Activated CD4-positive, alpha-beta memory T cell treated with anti-CD3 and anti-CD28 coated beads, Interleukin-2, amount 10 ng/mL, durations not matched to agents 7 days and 5 days (primary cell): ENCODE results near the gene CA6. TPM values are rescaled to one million over a fixed set of nuclear protein-coding genes. Genes with fewer than 3 reads are reported as not detected.
A peak's percentile ranks its signal among the peaks of the same experiment; 100 is the strongest.
"Not testable (repeated sequence)": the region's sequence is repeated elsewhere in the genome, so short reads cannot be mapped to it uniquely, and the experiment has no call there.

Source experiments
- CTCF ChIA-PET: fragments of 350-600 bp; sonication (Branson Sonifier 250); formaldehyde crosslinking; loops from one replicate; lab custom pipeline; 2021; ENCODE audit warnings: antibody characterized with exemption, inconsistent platforms; lab: Charles Lee
- POLR2A ChIA-PET: fragments of 350-600 bp; sonication (Branson Sonifier 250); formaldehyde crosslinking; loops from one replicate; lab custom pipeline; 2021; ENCODE audit warnings: antibody characterized with exemption; lab: Charles Lee
- DNase-seq: peaks from one replicate; pipeline ENCODE4 v3.0.0-alpha.2; 2020
- H3K27ac Mint-ChIP-seq: one replicate; pipeline ENCODE4 v1.8.0; 2021; ENCODE audit warnings: mild to moderate bottlenecking, mixed read lengths
- H3K27me3 Mint-ChIP-seq: one replicate; pipeline ENCODE4 v1.8.0; 2021; ENCODE audit warnings: mixed read lengths
- H3K36me3 Mint-ChIP-seq: one replicate; pipeline ENCODE4 v1.8.0; 2021; ENCODE audit warnings: low read depth, mixed read lengths
- H3K4me1 Mint-ChIP-seq: one replicate; pipeline ENCODE4 v1.8.0; 2021; ENCODE audit warnings: mixed read lengths
- H3K4me3 Mint-ChIP-seq: one replicate; pipeline ENCODE4 v1.8.0; 2021; ENCODE audit warnings: mild to moderate bottlenecking, mixed read lengths
- H3K9me3 Mint-ChIP-seq: one replicate; pipeline ENCODE4 v1.8.0; 2021; ENCODE audit warnings: mixed read lengths
- total RNA-seq, 2 experiments: library from RNA; stranded (reverse); gene quantifications; one replicate each; pipeline ENCODE4 v1.2.3, GENCODE V29; 2021

The CA6 gene
- under 1 TPM in 1 of 2 experiments, not detected in 1; 0.18 TPM for total RNA-seq

DNA sequence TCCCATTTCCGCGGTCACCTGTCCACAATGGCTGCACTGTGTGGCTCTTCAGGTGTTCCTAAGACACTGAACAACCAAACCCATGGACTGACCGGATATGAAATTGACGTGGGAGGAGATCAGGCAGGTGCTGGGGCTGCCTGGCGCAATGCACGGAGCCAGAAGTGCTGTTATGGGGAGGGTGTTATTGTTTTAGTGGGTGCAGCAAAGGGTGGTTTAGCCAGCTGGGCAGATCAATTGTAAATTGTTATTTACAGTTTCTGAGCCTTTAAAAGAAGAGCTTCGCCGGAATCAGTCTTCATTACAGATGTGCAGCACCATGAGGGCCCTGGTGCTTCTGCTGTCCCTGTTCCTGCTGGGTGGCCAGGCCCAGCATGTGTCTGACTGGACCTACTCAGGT, at the start of gene CA6:
CA6 (plus strand) TSS at position 301 of the 400 bp plus-strand sequence; CDS start at position 320, 19 bp downstream.
- Mint-ChIP-seq H3K4me1 (peaks cover 88% of the 10 kb centered on the region), H3K36me3 (peaks cover 3% of the 10 kb centered on the region), H3K9me3 (no peaks in the 10 kb centered on the region), H3K4me3 (peak within 1 kb of the TSS; percentile 13), H3K27me3 (no peaks in the 10 kb centered on the region), H3K27ac (peak within 1 kb of the TSS; percentile 99)
- ChIA-PET POLR2A (interaction anchor here (1.1 to 4.1 kb wide), 8 partner anchors 11 to 83 kb away, joined by 3 to 38 read pairs (median 8); partner anchors contain the start of gene ENO1), CTCF (interaction anchor here (0.5 to 3.3 kb wide), 5 partner anchors 18 to 44 kb away, joined by 3 to 25 read pairs (median 4); no protein-coding TSS in a partner anchor)
- no peak for DNase-seq

GRCh38 chr1:8896775-8897174, 48.9 kb upstream of the CA6 start:
- POLR2A ChIA-PET, result interaction anchor here (1.1 to 5.1 kb wide), 2 partner anchors 18 to 31 kb away, joined by 3 to 106 read pairs; partner anchors contain the start of gene ENO1
- Mint-ChIP-seq H3K4me1 (peaks cover 37% of the 10 kb centered on the region), H3K36me3 (peaks cover 15% of the 10 kb centered on the region)
- DNase-seq, H3K4me3 Mint-ChIP-seq, H3K9me3 Mint-ChIP-seq, CTCF ChIA-PET, H3K27me3 Mint-ChIP-seq, H3K27ac Mint-ChIP-seq: not testable (repeated sequence)

DNA sequence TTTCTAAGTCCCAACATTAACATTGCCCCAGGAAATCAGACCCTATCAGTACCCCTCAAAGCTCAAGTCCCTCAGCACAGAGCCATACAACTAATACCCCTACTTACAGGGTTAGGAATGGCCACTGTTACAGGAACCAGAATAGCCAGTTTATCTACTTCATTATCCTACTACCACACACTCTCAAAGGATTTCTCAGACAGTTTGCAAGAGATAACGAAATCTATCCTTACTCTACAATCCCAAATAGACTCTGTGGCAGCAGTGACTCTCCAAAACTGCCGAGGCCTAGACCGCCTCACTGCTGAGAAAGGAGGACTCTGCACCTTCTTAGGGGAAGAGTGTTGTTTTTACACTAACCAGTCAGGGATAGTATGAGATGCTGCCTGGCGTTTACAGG, 48.2 kb upstream of the CA6 start:
- Mint-ChIP-seq H3K4me1 (peaks cover 40% of the 10 kb centered on the region), H3K36me3 (peaks cover 15% of the 10 kb centered on the region)
- POLR2A ChIA-PET, result interaction anchor here (0.6 to 5.1 kb wide), 4 partner anchors 18 to 61 kb away, joined by 3 to 106 read pairs (median 11); partner anchors contain the start of gene ENO1
- not testable (repeated sequence) for H3K27ac Mint-ChIP-seq, H3K4me3 Mint-ChIP-seq, DNase-seq, H3K27me3 Mint-ChIP-seq, H3K9me3 Mint-ChIP-seq
- CTCF ChIA-PET, result interaction anchor here (2.6 to 4.2 kb wide), 2 partner anchors 18 to 108 kb away, joined by 19 to 22 read pairs; partner anchors contain the start of gene ENO1

- H3K4me1 Mint-ChIP-seq, result peaks cover 44% of the 10 kb centered on the region
- not testable (repeated sequence) for DNase-seq, H3K27me3 Mint-ChIP-seq, H3K4me3 Mint-ChIP-seq, H3K9me3 Mint-ChIP-seq
- POLR2A ChIA-PET, result interaction anchor here (1.1 to 5.1 kb wide), 6 partner anchors 10 to 41 kb away, joined by 3 to 106 read pairs (median 6); partner anchors contain the start of gene ENO1
- peak overlapping the region; percentile 99 for H3K27ac Mint-ChIP-seq
- CTCF ChIA-PET, result interaction anchor here (2.6 to 4.2 kb wide), 2 partner anchors 19 to 107 kb away, joined by 19 to 22 read pairs; partner anchors contain the start of gene ENO1
- H3K36me3 Mint-ChIP-seq, result peaks cover 15% of the 10 kb centered on the region
Observed at GRCh38 chr1:8898418-8898817, 47.2 kb upstream of the CA6 start.

GRCh38 chr1:8899046-8899445, 46.6 kb upstream of the CA6 start:
- Mint-ChIP-seq H3K4me3 (no peak overlapping the region), H3K36me3 (peaks cover 15% of the 10 kb centered on the region), H3K4me1 (peaks cover 48% of the 10 kb centered on the region), H3K27me3 (no peaks in the 10 kb centered on the region), H3K9me3 (peaks cover 3% of the 10 kb centered on the region), H3K27ac (peak overlapping the region; percentile 99)
- no peak for DNase-seq
- ChIA-PET POLR2A (interaction anchor here (0.6 to 5.1 kb wide), 7 partner anchors 9 to 86 kb away, joined by 3 to 106 read pairs (median 5); partner anchors contain the start of gene ENO1), CTCF (interaction anchor here (1.0 to 4.2 kb wide), 5 partner anchors 19 to 106 kb away, joined by 3 to 22 read pairs (median 3); partner anchors contain the start of gene ENO1)

- peaks cover 47% of the 10 kb centered on the region for H3K4me1 Mint-ChIP-seq
- not testable (repeated sequence) for H3K4me3 Mint-ChIP-seq, H3K9me3 Mint-ChIP-seq, DNase-seq, H3K27me3 Mint-ChIP-seq
- H3K27ac Mint-ChIP-seq, result peak overlapping the region; percentile 99
- ChIA-PET CTCF (interaction anchor here (0.9 to 4.2 kb wide), 5 partner anchors 20 to 105 kb away, joined by 3 to 22 read pairs (median 3); no protein-coding TSS in a partner anchor), POLR2A (interaction anchor here (0.7 to 5.1 kb wide), 5 partner anchors 14 to 42 kb away, joined by 3 to 106 read pairs (median 4); partner anchors contain the start of gene ENO1)
- H3K36me3 Mint-ChIP-seq, result peaks cover 15% of the 10 kb centered on the region
Observed at GRCh38 chr1:8900684-8901083, 45.0 kb upstream of the CA6 start.

DNA sequence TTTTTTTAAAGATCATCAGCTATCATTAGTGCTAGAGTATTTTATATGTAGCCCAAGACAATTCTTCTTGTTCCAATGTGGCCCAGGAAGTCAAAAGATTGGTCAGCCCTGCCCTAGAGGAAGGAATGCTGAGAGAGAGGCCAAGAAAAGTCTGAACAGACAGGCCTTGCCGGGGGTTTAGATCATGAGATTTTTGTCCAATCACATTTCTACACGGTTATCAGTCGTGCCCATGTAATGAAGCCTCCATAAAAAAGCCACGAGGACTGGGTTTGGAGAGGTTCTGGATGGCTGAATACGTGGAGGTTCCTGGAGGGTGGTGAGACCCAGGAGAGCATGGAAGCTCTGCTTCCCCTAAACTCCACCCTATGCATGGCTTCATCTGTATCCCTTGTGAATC, 42.9 kb upstream of the CA6 start:
- Mint-ChIP-seq H3K4me1 (peaks cover 53% of the 10 kb centered on the region), H3K27ac (no peak overlapping the region)
- CTCF ChIA-PET, result interaction anchor here (1.0 to 1.3 kb wide), 2 partner anchors 15 to 44 kb away, joined by 3 to 4 read pairs; no protein-coding TSS in a partner anchor

DNA sequence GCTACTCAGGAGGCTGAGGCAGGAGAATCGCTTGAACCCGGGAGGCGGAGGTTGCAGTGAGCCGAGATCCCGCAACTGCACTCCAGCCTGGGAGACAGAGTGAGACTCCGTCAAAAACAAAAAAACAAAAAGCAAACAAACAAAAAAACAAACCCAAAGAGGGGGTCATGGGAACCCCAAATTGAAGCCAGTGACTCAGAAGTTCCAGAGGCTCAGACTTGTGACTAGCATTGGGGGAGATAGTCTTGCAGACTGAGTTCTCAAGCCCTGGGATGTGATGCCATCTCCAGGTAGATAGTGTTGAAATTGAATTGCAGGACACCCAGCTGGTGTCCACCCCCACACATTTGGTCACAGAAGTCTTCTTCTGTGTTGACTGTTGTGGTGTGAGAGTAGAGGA, 42.3 kb upstream of the CA6 start:
- CTCF ChIA-PET, result interaction anchor here (1.5 kb wide), 1 partner anchor 41 kb away, joined by 3 read pairs; no protein-coding TSS in a partner anchor
- DNase-seq, result peak; percentile 29
- Mint-ChIP-seq H3K4me3 (no peak overlapping the region), H3K36me3 (peaks cover 13% of the 10 kb centered on the region), H3K9me3 (peaks cover 3% of the 10 kb centered on the region), H3K4me1 (peaks cover 51% of the 10 kb centered on the region), H3K27me3 (peaks cover 1% of the 10 kb centered on the region), H3K27ac (no peak overlapping the region)
- POLR2A ChIA-PET, result no interaction called here

More for the DNA sequence above, 42.9 kb upstream of the CA6 start:
- Mint-ChIP-seq H3K36me3 (peaks cover 15% of the 10 kb centered on the region), H3K4me3 (no peak overlapping the region), H3K9me3 (peaks cover 3% of the 10 kb centered on the region), H3K27me3 (no peaks in the 10 kb centered on the region)
- DNase-seq, result no peak
- POLR2A ChIA-PET, result interaction anchor here (1.8 kb wide), 1 partner anchor 38 kb away, joined by 4 read pairs; no protein-coding TSS in a partner anchor

DNA sequence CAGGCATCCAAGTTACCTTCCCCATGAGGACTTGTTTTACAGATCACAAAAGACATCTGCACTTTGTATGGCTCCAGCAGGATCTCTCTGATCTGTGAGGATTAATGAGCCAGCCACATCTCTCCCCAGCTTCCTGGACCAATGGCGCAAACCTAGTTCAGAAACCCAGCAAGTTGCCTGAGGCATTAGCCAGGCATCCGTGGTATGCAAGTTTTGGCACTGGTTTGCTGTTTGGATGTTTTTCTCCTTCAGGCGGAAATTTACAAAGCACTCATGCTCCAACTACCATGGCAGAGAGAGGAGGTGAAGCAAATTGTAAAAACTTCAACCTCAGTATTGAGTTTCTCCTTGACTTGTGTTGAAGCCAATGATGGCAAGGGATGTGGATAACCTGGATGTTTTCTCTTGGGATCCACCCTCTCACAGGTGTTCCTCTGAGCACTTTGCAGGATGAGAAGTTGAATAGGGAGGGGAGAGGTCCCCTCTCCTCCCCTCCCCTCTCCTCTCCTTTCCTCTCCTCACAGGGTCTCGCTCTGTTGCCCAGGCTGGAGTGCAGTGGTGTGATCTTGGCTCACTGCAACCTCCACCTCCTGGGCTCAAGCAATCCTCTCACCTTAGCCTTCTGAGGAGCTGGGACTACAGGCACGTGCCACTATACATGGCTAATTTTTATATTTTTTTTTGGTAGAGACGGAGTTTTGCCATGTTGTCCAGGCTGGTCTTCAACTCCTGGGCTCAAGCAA, 41.6 kb upstream of the CA6 start:
- Mint-ChIP-seq H3K27me3 (peaks cover 2% of the 10 kb centered on the region), H3K27ac (no peak overlapping the region), H3K36me3 (peaks cover 6% of the 10 kb centered on the region), H3K4me3 (no peak overlapping the region), H3K4me1 (peaks cover 45% of the 10 kb centered on the region), H3K9me3 (peaks cover 3% of the 10 kb centered on the region)
- POLR2A ChIA-PET, result interaction anchor here (1.4 kb wide), 1 partner anchor 26 kb away, joined by 6 read pairs; the partner anchor contains the start of gene ENO1
- CTCF ChIA-PET, result interaction anchor here (1.5 kb wide), 1 partner anchor 42 kb away, joined by 3 read pairs; no protein-coding TSS in a partner anchor
- no peak for DNase-seq

DNA sequence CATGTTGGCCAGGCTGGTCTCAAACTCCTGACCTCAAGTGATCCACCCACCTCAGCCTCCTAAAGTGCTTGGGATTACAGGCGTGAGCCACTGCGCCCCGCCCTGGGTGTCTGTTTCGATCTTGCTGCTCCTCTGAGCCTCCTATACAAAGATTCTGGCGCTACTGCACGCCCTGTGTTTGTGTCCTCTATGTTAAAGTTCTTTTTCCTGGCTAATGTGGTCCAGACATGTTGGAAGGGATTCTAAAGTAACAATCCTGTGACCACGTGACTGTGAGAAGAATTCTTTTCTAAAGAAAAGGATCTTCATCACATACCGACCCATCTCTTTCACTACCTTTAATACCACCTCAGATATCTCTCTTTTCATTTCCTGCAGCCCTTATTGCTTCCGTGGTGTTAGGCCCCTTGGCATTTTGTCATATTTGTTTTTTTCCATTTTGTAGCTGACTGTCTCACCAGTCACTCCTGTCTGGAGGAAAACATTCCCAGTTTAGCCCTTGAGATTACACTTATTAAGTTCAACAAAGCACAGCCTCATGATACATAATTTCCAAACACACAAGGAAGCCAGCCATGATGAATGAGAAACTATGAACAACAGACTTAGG, 40.0 kb upstream of the CA6 start:
- Mint-ChIP-seq H3K4me1 (peaks cover 32% of the 10 kb centered on the region), H3K4me3 (no peak overlapping the region), H3K36me3 (peaks cover 5% of the 10 kb centered on the region), H3K9me3 (peaks cover 3% of the 10 kb centered on the region), H3K27me3 (peaks cover 6% of the 10 kb centered on the region), H3K27ac (no peak overlapping the region)
- ChIA-PET CTCF (interaction anchor here (0.7 to 1.0 kb wide), 2 partner anchors 82 to 99 kb away, joined by 3 read pairs; no protein-coding TSS in a partner anchor), POLR2A (interaction anchor here (1.4 kb wide), 1 partner anchor 27 kb away, joined by 6 read pairs; the partner anchor contains the start of gene ENO1)
- no peak for DNase-seq

DNA sequence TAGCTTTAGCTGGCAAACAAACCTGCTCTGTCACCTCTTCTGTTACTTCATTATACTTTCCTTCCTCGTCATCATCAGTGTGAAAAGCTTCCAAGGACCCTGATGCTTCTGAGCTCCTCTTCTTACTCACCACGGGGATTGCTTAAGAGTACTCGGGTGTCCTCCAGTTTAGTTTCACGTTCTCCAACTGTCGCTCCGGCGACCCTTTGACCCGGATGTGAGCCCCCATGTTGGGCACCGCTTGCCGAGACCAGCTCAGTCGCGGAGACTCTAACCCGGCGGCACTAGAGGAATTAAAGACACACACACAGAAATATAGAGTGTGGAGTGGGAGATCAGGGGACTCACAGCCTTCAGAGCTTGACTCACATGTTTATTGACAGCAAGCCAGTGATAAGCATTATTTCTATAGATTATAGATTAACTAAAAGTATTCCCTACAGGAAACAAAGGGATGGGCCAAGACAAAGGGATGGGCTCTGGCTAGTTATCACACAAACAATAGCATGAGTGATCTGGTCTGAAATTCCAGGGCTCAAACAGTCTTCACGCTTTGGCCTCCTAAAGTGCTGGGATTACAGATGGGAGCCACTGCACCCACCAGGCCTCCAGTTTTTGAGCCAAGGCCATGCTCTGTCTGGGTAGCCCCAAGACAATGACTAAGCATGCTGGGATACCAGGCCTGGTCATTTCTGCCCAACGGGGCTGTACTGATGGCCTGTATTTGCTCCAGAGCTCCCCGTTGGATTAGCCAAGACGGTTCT, 37.1 kb upstream of the CA6 start:
- no peak for DNase-seq
- no peaks in the 10 kb centered on the region for H3K36me3 Mint-ChIP-seq
- H3K27ac Mint-ChIP-seq, result no peak overlapping the region
- H3K27me3 Mint-ChIP-seq, result peaks cover 8% of the 10 kb centered on the region
- H3K4me3 Mint-ChIP-seq, result no peak overlapping the region
- no peaks in the 10 kb centered on the region for H3K9me3 Mint-ChIP-seq
- H3K4me1 Mint-ChIP-seq, result peaks cover 21% of the 10 kb centered on the region
- ChIA-PET CTCF (interaction anchor here (1.1 to 1.8 kb wide), 4 partner anchors 9 to 97 kb away, joined by 3 to 14 read pairs (median 6); no protein-coding TSS in a partner anchor), POLR2A (interaction anchor here (1.5 to 1.8 kb wide), 3 partner anchors 10 to 34 kb away, joined by 4 to 5 read pairs (median 4); partner anchors contain the start of gene ENO1)
